ENCODE data around the gene GRID1.

- TF ChIP-seq, protein P1, sequence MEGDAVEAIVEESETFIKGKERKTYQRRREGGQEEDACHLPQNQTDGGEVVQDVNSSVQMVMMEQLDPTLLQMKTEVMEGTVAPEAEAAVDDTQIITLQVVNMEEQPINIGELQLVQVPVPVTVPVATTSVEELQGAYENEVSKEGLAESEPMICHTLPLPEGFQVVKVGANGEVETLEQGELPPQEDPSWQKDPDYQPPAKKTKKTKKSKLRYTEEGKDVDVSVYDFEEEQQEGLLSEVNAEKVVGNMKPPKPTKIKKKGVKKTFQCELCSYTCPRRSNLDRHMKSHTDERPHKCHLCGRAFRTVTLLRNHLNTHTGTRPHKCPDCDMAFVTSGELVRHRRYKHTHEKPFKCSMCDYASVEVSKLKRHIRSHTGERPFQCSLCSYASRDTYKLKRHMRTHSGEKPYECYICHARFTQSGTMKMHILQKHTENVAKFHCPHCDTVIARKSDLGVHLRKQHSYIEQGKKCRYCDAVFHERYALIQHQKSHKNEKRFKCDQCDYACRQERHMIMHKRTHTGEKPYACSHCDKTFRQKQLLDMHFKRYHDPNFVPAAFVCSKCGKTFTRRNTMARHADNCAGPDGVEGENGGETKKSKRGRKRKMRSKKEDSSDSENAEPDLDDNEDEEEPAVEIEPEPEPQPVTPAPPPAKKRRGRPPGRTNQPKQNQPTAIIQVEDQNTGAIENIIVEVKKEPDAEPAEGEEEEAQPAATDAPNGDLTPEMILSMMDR (IDR thresholded peaks at IDR 0.05 in 2 of 3, conservative IDR thresholded peaks at IDR 0.05 in 1 of 3; ENCODE audit: borderline replicate concordance in 1 of 3, insufficient read depth in 1 of 3, low read depth in 2 of 3, low read length in 2 of 3) = no peak
- no peak for TF ChIP-seq TCF7L2 (IDR thresholded peaks at IDR 0.05; ENCODE audit: borderline replicate concordance, extremely low read depth, insufficient read depth, insufficient read length)
- no peak for TF ChIP-seq POLR2AphosphoS5 (IDR thresholded peaks at IDR 0.05; ENCODE audit: low read depth, low read length)
- no peak for TF ChIP-seq POLR2A (IDR thresholded peaks at IDR 0.05; ENCODE audit: borderline replicate concordance, extremely low read depth, insufficient read depth, insufficient read length)
- TF ChIP-seq SP1 (IDR thresholded peaks at IDR 0.05; ENCODE audit: low read depth) = no peak
- TF ChIP-seq EZH2 (IDR thresholded peaks at IDR 0.05) = no peak
- no peak for TF ChIP-seq SRF (IDR thresholded peaks at IDR 0.05; ENCODE audit: low read depth)
- TF ChIP-seq, protein P2, sequence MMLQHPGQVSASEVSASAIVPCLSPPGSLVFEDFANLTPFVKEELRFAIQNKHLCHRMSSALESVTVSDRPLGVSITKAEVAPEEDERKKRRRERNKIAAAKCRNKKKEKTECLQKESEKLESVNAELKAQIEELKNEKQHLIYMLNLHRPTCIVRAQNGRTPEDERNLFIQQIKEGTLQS (IDR thresholded peaks at IDR 0.05) = no peak
- no peak for TF ChIP-seq RAD21 (IDR thresholded peaks at IDR 0.05; ENCODE audit: low read depth)
- no peak for TF ChIP-seq ZNF274 (IDR thresholded peaks at IDR 0.05; ENCODE audit: low read depth, low read length)
Measured at GRCh38 chr10:86373251-86373650, 6.7 kb upstream of the GRID1 start.

Data from HCT116 (cell line).